ENCODE results near the gene GRIN2D. TPM values are rescaled to one million over a fixed set of nuclear protein-coding genes. Genes with fewer than 3 reads are reported as not detected.
A peak's percentile ranks its signal among the peaks of the same experiment; 100 is the strongest.
"Not testable (repeated sequence)": the region's sequence is repeated elsewhere in the genome, so short reads cannot be mapped to it uniquely, and the experiment has no call there.

Gene GRIN2D
- total RNA-seq, 1 donor from 2014 or later = 0.51 TPM

- not testable (repeated sequence) for DNase-seq
Observed at GRCh38 chr19:48371771-48372170, 21.7 kb upstream of the GRIN2D start.

GRCh38 chr19:48372904-48373303 lies 20.6 kb upstream of the GRIN2D start:
- DNase-seq = no peak

GRCh38 chr19:48373567-48373966 lies 19.9 kb upstream of the GRIN2D start:
- no peak for DNase-seq

GRCh38 chr19:48378194-48378570 lies 15.3 kb upstream of the GRIN2D start:
- DNase-seq = no peak

GRCh38 chr19:48379058-48379457 lies 14.4 kb upstream of the GRIN2D start:
- DNase-seq = no peak

GRCh38 chr19:48381178-48381950 lies 12.1 kb upstream of the GRIN2D start:
- no peak for DNase-seq

GRCh38 chr19:48382286-48382685 lies 11.2 kb upstream of the GRIN2D start:
- DNase-seq = no peak

- DNase-seq = no peak
Observed at GRCh38 chr19:48385461-48386087, 7.9 kb upstream of the GRIN2D start.

GRCh38 chr19:48386981-48387380 lies 6.5 kb upstream of the GRIN2D start:
- no peak for DNase-seq

GRCh38 chr19:48390188-48391099 lies 3.0 kb upstream of the GRIN2D start:
- peak; percentile 82 for DNase-seq

- peak; percentile 83 for DNase-seq
Observed at GRCh38 chr19:48391100-48392005, 2.1 kb upstream of the GRIN2D start, which contains the start of gene KDELR1. TSS of gene KDELR1 (minus strand) at chr19:48391551. CDS start at chr19:48391358, 193 bp downstream.

- not testable (repeated sequence) for DNase-seq
Observed at GRCh38 chr19:48392006-48392344, 1.5 kb upstream of the GRIN2D start.

GRCh38 chr19:48392860-48393558 lies 459 bp upstream of the GRIN2D start:
- no peak for DNase-seq

- DNase-seq = no peak
Observed at GRCh38 chr19:48394331-48395169, 1.1 kb downstream of the GRIN2D start.

- no peak for DNase-seq
Observed at GRCh38 chr19:48395170-48395455, 1.6 kb downstream of the GRIN2D start.

- no peak for DNase-seq
Observed at GRCh38 chr19:48395499-48395898, 2.0 kb downstream of the GRIN2D start.

GRCh38 chr19:48396016-48396823 lies 2.8 kb downstream of the GRIN2D start:
- DNase-seq = no peak

GRCh38 chr19:48396824-48397176 lies 3.3 kb downstream of the GRIN2D start:
- no peak for DNase-seq

- no peak for DNase-seq
Observed at GRCh38 chr19:48397263-48398101, 4.0 kb downstream of the GRIN2D start.

Data from dermis blood vessel endothelial cell (primary cell).